Osteocyte (in vitro differentiated cells): Measurements from ENCODE around the gene DDX1. TPM values are rescaled to one million over a fixed set of nuclear protein-coding genes. Genes with fewer than 3 reads are reported as not detected.

Experiments used
- DNase-seq: peaks from one replicate; pipeline ENCODE4 v3.0.0; 2021; ENCODE audit warnings: mixed read lengths; ENCODE audit not compliant: unreplicated experiment; ENCODE audit errors: extremely low spot score
- H3K27ac Mint-ChIP-seq: one replicate; pipeline ENCODE4 v1.8.0; 2021; ENCODE audit warnings: mild to moderate bottlenecking, mixed read lengths; ENCODE audit not compliant: unreplicated experiment
- H3K27me3 Mint-ChIP-seq: one replicate; pipeline ENCODE4 v1.8.0; 2021; ENCODE audit warnings: mixed read lengths; ENCODE audit not compliant: unreplicated experiment
- H3K36me3 Mint-ChIP-seq: one replicate; pipeline ENCODE4 v1.8.0; 2021; ENCODE audit warnings: mixed read lengths; ENCODE audit not compliant: unreplicated experiment
- H3K4me1 Mint-ChIP-seq: one replicate; pipeline ENCODE4 v1.8.0; 2021; ENCODE audit warnings: mixed read lengths; ENCODE audit not compliant: unreplicated experiment
- H3K4me3 Mint-ChIP-seq: one replicate; pipeline ENCODE4 v1.8.0; 2021; ENCODE audit warnings: mild to moderate bottlenecking, moderate library complexity, mixed read lengths; ENCODE audit not compliant: unreplicated experiment
- H3K9me3 Mint-ChIP-seq: one replicate; pipeline ENCODE4 v1.8.0; 2021; ENCODE audit warnings: mixed read lengths; ENCODE audit not compliant: unreplicated experiment
- CTCF ChIP-seq: fragments of 200-600 bp; sonication (generic); IDR thresholded peaks from 2 replicates; pipeline ENCODE4 v1.5.0; 2021; ENCODE audit warnings: antibody characterized with exemption, mild to moderate bottlenecking, moderate library complexity
- total RNA-seq: library from RNA; stranded (reverse); gene quantifications from 2 replicates; pipeline ENCODE4 v1.2.1, GENCODE V29; 2021

DDX1 gene
- total RNA-seq, 1 donor from 2014 or later, result 90.7 TPM

DNA sequence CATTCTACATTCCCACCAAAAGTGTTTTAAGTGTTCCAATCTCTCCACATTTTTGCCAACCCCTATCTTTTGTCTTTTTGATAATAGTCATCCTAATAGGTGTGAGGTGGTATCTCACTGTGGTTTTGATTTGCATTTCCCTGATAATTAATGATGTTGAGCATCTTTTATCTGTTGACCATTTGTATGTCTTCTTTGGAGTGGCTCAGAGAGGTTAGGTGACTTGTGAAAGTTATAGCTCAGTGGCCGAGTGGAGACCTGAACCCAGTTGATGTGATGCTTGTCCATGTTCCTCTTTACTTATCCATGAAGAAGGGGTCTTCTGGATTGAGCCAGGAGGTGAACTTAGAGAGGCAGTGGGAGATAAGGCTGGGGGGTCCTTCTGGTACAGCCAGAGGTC, 78.8 kb downstream of the DDX1 start:
- Mint-ChIP-seq H3K27ac (no peak overlapping the region), H3K36me3 (no peaks in the 10 kb centered on the region), H3K27me3 (peaks cover 13% of the 10 kb centered on the region), H3K9me3 (no peaks in the 10 kb centered on the region), H3K4me1 (peaks cover 14% of the 10 kb centered on the region), H3K4me3 (no peak overlapping the region)
- no peak for DNase-seq
- no peak for TF ChIP-seq CTCF

DNA sequence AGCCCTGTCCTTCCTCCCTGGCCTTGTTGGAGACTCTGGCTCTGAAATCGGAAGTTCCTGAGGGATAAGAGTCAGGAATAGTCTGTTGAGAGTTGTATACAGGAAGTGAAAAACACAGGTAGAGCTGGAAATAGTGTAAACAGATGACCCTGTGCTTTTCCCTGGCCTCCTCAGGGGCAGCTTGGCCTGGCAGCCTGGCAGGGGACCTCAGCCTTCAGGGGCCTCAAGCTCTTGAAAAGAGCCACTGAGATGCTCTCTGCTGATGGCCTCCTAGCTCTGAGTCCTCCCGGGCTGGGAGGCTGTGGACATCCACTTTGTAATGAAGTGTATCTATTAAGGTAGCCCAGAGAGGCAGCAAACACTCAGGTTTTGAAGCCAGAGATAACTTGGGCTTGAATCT, 79.3 kb downstream of the DDX1 start:
- no peak for DNase-seq
- Mint-ChIP-seq H3K4me1 (peaks cover 14% of the 10 kb centered on the region), H3K4me3 (no peak overlapping the region), H3K27me3 (peaks cover 13% of the 10 kb centered on the region), H3K36me3 (no peaks in the 10 kb centered on the region), H3K27ac (no peak overlapping the region), H3K9me3 (no peaks in the 10 kb centered on the region)
- TF ChIP-seq CTCF, result no peak

DNA sequence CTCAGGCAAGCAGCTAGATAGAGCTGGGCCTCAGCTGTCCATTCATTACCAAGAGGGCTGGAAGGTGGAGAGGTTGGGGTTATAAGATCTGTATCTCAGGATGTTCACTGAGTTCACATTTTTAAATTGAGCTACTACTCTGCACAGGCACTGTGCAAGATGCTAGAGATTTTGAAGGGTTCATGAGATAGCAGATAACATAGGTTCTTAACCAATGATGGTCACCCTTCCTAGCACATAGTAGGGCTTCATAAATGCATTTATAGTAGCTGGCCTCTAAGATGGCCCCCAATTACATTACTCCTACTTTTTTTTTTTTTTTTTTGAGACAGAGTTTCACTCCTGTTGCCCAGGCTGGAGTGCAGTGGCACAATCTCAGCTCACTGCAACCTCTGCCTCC, 79.7 kb downstream of the DDX1 start:
- no peak for DNase-seq
- H3K4me3 Mint-ChIP-seq, result no peak overlapping the region
- no peaks in the 10 kb centered on the region for H3K36me3 Mint-ChIP-seq
- TF ChIP-seq CTCF, result no peak
- no peaks in the 10 kb centered on the region for H3K9me3 Mint-ChIP-seq
- H3K27ac Mint-ChIP-seq, result no peak overlapping the region
- peaks cover 13% of the 10 kb centered on the region for H3K27me3 Mint-ChIP-seq
- peaks cover 14% of the 10 kb centered on the region for H3K4me1 Mint-ChIP-seq

DNA sequence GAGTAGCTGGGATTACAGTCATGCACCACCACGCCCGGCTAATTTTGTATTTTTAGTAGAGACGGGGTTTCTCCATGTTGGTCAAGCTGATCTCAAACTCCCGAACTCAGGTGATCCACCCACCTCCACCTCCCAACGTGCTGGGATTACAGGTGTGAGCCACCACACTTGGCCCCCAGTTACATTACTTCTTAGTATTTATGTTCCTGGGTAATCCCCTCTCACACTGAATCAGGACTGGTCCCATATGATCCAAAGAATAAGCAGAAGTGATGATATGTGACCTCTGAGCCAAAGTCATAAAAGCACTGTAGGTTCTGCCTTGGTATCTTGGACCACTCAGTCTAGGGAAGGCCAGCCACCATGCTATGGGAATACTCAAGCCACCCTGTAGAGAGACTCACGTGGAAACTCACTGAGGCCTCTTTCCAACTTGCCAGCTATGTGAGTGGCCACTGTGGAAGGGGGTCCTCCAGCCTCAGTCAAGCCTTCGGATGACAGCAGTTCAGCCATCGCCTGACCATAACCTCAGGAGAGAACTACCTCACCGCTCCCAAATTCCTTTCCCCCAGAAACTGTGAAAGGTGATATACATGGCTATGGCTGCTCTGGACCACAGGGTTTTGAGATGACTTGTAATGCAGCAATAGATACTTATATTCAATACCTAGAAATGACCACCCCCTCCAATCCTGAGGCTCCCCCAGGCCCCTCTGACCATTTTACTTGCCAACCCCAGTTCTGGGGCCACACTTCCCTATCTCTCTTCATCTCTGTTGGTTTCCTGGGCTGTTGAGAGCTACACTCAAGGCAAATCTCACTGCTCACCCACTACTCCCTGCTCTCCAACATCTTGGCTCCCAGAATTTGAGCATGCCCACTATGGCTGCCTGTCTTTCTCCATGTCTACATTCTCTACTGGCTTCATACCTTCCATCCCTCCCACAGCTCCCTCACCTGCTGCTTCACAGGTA, 80.5 kb downstream of the DDX1 start:
- H3K27ac Mint-ChIP-seq, result no peak overlapping the region
- no peaks in the 10 kb centered on the region for H3K9me3 Mint-ChIP-seq

More for the DNA sequence above, 80.5 kb downstream of the DDX1 start:
- no peak for DNase-seq
- Mint-ChIP-seq H3K4me1 (peaks cover 14% of the 10 kb centered on the region), H3K4me3 (no peak overlapping the region), H3K27me3 (peaks cover 13% of the 10 kb centered on the region), H3K36me3 (no peaks in the 10 kb centered on the region)
- no peak for TF ChIP-seq CTCF
